ENCODE results near the gene POLR3K.
"Not testable (repeated sequence)": the region's sequence is repeated elsewhere in the genome, so short reads cannot be mapped to it uniquely, and the experiment has no call there.

POLR3K gene

DNA sequence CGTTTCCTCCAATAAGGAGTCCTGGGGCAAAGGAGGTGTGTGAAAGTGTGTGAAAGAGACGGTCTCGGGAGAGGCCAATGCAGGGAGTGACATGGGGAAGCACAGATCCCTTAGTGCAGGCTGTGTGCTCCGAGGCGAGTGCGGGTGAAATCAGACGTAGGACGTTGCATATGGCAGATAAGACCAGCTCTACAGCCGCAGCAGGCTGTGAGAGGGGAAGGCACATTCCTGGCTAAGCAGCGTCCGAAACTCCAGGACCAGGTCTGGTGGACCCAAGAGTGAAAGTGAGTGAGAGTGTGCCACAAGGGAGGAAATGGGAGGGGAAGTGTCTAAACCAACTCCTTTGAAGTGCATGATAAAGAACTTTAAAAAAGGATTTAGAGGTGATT, 11.3 kb downstream of the POLR3K start:
- no peak for DNase-seq

DNA sequence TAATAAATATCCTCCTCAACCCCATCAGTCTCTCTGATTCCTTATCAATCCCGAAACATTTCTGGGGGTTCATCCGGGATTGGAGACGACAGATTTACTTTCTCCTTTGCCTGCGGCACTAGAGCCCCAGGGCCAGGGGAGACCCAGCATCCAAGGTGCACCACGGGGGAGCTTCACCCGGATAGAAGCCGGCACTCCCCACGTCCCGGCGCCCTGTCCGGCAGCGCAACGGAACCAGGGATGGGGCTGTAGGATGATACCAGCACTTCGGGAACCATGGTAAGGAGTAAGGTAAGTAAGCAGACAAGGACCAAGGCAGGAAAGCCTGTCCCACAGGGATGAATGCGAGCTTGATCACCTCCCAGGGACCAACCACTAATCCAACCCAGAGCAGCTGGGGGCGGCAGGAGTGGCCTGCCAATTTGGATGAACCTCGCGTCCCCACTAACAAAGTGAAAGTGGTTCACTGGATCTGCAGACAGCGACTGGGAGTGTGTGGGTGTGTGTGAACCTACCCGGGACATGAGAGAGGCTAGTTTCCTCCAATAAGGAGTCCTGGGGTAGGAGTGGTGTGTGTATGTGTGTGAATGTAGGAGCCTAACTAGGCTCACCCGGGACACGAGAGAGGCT, 11.9 kb downstream of the POLR3K start:
- no peak for DNase-seq

DNA sequence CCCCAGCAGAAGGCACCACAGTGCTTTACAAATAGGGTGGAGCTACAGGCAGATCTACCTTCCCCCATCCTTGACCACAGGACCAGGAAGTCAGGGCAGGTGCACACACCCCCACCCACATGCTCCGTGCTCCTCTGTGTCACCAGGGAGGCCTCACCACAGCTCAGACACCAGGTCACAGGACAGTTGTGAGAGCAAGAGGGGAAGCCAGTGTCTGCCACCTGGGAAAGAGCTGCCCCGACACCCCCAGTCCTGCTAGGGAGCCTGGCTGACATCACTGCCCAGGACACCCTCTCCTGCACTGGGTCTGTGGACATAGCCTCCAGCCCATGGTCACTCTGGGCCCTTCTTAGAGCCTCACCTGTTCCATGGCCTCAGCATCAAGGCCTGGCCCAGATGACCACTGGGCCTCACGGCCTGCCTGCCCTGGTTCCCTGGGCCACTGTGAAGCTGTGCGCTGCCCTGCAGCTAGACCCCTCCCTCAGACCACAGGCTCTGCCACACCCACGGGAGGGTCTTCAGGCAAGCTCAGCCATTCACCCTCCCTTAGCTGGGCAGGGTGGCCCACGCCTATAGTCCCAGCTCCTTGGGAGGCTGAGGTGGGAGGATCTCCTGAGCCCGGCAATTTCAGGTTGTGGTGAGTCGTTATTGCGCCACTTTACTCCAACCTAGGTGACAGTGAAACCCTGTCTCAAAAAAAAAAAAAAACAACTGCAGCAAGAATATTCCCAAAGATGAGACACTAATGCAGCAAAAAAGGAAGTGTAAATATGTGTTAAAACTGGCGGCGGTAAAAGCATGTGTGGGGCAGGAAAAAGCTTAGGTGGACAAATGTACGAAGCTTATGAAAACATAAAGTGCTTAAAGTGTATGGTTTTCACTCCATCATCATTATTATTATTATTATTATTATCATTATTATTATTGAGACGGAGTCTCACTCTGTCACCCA, 14.2 kb downstream of the POLR3K start:
- peak; percentile 53 for DNase-seq

DNA sequence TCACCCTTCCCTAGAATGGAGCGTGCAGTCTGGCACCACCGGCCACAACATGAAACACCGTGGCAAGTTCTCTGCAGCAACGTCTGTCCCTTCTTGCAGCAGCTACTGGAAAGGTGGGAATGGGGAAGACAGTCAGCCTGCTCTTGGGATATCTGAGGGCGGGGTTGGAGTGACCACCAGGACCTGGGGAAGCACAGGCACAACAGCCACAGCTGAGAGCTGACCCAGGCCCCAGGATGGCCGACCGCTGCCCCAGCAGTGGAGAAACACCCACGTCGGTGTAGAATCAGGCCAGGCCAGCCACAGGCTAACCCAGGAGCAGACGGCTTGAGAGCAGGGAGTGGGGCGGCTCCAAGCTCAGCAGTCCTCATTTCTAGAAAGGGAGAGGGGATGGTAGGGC, 15.2 kb downstream of the POLR3K start:
- not testable (repeated sequence) for DNase-seq

DNA sequence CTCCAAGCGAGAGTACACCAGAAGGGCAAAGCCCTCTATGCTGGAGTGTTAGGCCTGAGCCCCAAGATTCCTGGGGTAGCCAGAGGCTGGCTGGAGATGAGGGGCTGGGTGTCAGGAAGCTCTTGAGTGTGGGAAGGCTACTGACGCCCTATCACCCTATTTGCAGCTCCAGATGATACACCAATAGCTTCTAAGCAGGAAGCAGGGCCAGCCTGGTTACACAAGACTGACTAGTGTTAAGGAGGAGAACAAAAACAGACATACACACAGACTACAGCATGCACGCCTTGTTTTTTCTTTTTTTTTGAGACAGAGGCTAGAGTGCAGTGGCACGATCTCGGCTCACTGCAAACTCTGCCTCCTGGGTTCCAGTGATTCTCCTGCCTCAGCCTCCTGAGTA, 15.9 kb downstream of the POLR3K start:
- no peak for DNase-seq

DNA sequence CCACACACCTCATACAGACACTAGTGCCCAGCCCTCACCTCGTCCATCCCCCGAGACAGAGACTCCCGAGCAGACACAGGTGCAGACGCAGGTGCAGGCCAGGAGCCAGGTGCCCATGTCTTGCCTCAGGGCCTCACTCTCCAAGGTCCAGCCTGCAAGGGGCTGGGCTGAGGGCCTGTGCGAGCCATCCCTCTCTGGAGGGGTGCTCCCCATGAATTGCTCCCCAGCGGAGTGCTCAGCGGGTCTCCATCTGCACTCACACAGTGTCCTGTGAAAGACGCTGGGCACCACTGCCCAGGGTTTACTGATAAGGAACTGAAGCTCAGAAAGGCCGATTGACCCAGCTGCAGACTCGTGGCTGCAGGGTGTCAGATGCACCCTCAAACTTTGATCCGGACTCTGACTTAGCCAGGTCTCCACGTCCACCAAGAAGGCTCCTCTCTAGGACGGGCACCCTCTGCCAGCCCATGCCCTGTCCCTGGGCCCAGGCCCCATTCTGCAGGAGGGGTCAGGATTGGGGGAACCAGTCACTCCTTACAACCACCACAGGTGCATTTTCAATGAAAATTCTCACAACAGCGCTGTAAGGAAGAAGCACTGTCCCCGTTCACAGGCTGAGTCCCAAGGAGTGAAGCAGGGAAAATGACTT, 16.9 kb downstream of the POLR3K start:
- no peak for DNase-seq

DNA sequence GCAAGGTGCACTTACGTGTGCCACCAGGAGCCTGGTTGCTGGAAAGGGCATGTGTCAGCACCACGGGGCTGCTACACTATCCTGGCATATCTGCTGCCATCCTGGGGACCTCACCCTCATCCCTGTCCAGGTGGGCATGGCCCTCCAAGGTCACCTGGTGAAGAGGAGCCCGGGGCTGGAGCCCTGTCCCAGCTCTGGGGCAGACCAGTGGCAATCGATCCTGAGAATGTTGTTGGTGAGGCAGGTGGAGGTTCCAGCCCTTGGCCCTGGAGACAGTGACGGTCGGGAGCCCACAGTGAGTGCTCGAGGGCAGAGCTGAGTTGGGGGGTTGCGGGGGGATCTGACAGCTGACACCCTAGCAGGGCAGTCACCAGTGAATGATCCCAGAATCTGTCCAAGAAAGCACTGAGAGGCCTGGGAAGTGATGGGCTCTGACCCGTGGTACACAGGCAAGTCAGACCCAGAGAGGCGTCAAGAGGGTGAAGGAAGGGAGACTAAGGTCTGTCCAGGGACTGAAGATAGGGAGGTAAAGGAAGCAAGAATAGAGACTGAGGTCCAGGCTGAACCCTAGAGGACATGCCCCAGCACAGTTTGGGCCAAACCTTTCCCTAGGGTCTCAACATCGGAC, 17.6 kb downstream of the POLR3K start:
- no peak for DNase-seq

DNA sequence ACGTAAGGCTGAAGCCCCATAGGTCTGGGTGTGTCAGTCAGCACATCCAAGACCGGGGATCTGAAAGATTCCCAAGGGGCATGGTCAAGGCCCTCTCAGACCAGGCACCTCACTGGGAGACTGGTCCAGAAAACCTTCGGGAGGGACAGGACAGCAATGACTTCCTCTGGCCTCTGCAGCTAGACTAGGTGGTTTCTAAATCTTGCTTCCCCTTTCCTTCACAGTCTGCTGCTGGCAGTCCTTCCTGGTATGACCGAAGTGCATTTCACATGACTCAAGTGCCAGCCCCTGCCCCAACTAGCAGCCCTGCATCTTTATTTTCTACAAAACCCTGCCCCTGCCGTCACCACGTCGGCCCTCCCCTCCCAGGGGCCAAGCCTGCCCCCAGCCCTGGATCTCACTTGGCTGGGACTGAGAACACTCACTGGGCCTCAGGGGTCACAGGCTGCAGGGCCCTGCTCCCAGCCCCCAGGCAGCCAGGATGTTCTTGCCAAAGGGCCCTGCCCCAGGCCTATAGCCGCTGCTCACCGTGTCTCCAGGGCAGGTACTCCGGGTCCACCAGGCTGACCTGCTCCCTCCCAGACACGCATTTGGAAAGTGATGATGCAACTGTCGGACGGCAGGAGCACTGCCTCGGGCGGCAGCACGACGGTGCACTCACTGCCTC, 18.3 kb downstream of the POLR3K start:
- no peak for DNase-seq

DNA sequence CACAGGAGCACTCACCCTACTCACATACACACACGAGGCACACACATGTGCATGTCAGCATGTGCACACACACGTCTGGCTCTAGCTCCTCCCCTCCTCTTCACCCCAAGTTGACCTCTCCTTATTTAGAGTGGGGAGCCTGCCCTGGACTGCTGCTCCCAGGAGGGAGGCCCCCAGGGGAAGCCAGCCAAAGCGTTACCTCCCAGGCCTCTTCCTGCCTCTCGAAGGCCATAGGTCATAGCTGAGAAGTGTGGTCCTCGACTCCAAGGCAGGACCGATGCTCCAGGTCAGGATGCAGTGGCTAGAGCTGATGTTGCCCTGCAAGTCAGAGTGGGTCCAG, 18.8 kb downstream of the POLR3K start:
- no peak for DNase-seq

DNA sequence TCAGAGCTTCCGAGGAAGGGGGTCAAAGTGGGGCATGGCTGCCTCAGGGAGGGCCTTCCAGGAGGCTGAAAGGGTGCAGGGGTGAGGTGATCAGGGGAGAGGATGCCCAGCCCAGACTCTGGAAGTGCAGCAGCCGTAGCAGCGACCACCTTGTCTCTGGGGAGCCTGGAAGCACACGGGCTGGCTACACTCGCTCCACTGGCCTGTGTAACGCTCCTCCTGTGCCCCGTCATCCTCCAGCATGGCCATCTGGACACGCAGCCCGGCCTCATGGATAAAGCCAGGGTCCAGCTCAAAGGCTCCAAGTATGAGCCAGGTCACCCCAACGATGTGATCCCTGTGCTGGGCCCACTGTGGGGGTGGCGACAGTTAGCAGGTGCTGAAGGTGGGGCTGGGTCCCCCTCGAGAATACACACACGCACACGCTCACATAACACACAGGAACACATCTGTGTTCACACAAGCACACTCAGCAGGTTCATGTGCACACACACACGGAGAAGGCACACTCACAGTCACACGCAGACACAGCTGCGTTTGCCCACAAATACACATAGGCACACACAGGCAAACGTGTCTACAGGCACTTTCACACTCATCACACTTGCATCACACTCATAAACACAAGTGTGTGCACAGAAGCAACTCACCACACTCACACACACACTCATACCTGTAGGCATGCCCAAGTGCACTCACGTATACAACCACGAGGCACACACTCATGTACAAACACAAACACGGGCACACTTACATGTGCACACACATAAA, 19.3 kb downstream of the POLR3K start:
- DNase-seq: no peak

DNA sequence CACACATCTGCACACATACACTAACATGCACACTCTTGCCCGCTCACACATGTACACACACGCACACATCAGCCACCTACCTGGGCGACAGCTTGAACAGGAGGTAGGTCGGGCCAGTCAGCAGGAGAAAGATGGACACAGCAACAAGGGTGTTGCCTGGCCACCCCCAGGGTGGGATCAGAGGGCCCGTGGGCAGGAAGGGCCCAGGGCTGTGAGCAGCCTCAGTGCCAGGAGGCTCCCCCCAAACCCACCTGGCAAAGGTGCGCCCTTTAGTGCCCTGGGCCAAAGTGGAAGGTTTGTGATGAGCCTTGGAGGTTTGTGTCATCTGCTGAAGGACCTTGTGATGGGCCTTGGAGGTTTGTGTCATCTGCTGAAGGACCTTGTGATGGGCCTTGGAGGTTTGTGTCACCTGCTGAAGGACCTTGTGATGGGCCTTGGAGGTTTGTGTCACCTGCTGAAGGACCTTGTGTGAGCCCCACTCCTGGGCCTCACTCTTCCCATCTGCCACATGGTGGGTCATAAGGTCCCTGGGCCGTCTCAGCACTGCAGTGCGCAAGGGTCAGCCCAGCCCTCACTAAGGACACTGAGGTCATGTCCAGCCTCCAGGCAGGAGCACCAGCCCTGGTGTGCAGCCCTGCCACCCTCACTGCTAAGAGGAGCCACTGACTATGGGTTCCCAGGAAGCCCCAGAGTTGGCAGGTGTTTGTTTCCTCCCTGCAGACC, 20.1 kb downstream of the POLR3K start:
- DNase-seq: not testable (repeated sequence)

DNA sequence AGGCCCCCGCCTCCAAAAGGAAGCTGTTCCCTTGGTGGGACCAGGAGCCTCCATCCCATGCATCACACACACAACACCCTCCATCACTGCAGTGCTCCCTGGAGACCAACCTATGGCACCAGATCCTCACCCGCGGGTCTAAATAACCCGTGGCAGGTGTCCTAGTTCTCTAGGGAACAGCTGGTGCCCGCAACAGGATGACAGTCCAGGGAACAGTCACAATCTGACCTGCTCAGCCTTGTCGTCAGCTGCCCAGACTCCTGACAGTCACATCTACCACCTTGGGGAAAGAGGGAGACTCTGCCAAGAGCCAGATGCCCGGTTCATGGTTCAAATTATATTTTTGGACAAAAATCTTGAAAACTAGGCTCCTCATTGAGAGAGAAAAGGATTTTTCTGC, 22.8 kb downstream of the POLR3K start:
- not testable (repeated sequence) for DNase-seq

DNA sequence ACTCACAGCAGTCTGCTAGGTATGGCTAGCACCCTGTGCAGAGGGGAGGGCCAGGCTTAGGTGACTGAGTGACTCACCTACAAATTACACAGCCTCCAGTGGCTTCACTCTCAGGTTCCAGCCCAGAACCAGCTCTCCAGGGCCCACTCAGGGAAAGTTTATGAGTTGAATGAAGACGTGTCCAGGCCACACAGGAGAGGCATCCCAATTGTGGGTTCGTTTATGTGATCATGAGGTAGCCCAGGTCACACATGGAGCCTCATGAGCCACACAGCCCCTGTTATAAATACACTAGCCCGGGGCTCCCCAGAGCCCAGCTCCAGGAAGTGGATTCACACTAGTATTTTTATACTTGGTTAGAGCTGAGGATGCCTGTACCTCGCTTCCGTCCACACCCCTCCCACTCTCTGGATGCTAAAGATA, 27.5 kb downstream of the POLR3K start:
- DNase-seq: not testable (repeated sequence)

DNA sequence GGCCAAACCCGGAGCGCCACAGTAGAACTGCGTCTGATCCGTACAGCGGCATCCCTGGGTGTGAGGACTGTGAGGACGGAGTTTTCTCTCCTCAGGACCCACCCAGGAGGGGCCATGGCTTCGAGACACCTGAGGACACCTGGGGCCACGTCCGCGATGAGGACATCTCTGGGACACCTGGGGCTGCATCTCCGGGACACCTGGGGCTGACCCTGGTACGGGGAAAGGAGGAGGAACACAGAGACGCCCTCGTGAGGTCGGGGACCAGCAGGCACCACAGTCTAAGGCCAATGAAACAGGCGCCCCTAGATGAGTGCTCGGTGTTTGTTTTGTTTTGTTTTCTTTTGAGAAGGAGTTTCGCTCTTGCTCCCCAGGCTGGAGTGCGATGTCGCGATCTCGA, 29.3 kb downstream of the POLR3K start:
- not testable (repeated sequence) for DNase-seq

DNA sequence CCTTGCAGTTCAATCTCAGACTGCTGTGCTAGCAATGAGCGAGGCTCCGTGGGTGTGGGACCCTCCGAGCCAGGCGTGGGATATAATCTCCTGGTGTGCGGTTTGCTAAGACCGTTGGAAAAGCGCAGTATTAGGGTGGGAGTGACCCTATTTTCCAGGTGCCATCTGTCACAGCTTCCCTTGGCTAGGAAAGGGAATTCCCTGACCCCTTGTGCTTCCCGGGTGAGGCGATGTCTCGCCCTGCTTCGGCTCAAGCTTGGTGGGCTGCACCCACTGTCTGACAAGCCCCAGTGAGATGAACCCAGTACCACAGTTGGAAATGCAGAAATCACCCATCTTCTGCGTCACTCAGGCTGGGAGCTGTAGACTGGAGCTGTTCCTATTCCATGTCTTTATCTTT, 32.5 kb downstream of the POLR3K start:
- DNase-seq: not testable (repeated sequence)

DNA sequence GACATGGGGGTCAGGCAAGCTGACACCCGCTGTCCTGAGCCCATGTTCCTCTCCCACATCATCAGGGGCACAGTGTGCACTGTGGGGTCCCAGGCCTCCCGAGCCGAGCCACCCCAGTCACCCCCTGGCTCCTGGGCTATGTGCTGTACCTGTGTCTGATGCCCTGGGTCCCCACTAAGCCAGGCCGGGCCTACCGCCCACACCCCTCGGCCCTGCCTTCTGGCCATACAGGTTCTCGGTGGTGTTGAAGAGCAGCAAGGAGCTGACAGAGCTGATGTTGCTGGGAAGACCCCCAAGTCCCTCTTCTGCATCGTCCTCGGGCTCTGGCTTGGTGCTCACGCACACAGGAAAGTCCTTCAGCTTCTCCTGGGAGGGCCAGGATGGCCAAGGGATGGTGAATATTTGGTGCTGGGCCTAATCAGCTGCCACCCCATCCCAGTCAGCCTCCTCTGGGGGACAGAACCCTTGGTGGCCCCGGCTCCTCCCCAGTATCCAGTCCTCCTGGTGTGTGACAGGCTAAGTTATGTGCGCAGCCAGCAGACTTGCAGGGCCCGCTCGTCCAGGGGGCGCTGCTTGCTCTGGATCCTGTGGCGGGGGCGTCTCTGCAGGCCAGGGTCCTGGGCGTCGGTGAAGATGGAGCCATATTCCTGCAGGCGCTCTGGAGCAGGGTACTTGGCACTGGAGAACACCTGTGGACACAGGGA, 36.2 kb downstream of the POLR3K start:
- DNase-seq: not testable (repeated sequence)

DNA sequence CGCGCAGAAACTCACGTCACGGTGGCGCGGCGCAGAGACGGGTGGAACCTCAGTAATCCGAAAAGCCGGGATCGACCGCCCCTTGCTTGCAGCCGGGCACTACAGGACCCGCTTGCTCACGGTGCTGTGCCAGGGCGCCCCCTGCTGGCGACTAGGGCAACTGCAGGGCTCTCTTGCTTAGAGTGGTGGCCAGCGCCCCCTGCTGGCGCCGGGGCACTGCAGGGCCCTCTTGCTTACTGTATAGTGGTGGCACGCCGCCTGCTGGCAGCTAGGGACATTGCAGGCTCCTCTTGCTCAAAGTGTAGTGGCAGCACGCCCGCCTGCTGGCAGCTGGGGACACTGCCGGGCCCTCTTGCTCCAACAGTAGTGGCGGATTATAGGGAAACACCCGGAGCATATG, 42.6 kb downstream of the POLR3K start:
- DNase-seq: peak; percentile 82

DNA sequence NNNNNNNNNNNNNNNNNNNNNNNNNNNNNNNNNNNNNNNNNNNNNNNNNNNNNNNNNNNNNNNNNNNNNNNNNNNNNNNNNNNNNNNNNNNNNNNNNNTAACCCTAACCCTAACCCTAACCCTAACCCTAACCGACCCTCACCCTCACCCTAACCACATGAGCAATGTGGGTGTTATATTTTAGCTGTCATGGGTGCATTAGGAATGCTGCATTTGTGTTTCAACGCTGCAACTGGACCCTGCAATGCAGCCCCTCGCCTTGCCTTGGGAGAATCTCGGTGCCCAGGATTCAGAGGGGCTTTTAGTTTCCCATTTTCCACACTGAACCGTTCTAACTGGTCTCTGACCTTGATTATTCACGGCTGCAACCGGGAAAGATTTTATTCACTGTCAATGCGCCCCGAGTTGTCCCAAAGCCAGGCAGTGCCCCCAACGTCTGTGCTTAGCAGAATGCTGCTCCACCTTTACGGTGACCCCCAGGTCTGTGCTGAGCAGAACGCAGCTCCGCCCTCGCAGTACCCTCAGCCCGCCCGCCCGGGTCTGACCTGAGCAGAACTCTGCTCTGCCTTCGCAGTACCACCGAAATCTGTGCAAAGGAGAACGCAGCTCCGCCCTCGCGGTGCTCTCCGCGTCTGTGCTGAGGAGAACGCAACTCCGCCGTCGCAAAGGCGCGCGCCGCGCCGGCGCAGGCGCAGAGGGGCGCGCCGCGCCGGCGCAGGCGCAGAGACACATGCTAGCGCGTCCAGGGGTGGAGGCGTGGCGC, 43.3 kb downstream of the POLR3K start:
- DNase-seq: no peak
